HUES64 (cell line): Measurements from ENCODE around the gene EPB41L4B.

Experiments
- H3K27ac ChIP-seq: 2 replicates; pipeline ENCODE4 v1.7.0; 2013; ENCODE audit warnings: low read depth, low read length, inconsistent platforms
- H3K27me3 ChIP-seq: 2 replicates; pipeline ENCODE4 v1.6.1; 2013; ENCODE audit warnings: mild to moderate bottlenecking, low read length; ENCODE audit not compliant: insufficient read depth
- H3K36me3 ChIP-seq: 2 replicates; pipeline ENCODE4 v1.6.1; 2013; ENCODE audit warnings: mild to moderate bottlenecking, low read length; ENCODE audit not compliant: insufficient read depth
- H3K4me1 ChIP-seq: 2 replicates; pipeline ENCODE4 v1.6.1; 2013; ENCODE audit warnings: mild to moderate bottlenecking, low read length, moderate library complexity; ENCODE audit not compliant: insufficient read depth
- H3K4me3 ChIP-seq: 2 replicates; pipeline ENCODE4 v1.5.1; 2013; ENCODE audit warnings: mild to moderate bottlenecking, low read length, moderate library complexity
- H3K9ac ChIP-seq: 2 replicates; pipeline ENCODE4 v1.6.1; 2013; ENCODE audit warnings: mild to moderate bottlenecking, low read depth, low read length
- H3K9me3 ChIP-seq: 2 replicates; pipeline ENCODE4 v1.6.1; 2013; ENCODE audit warnings: low read depth, low read length; ENCODE audit not compliant: insufficient read depth
- WGBS: fragments of 150-250, 120-280 bp; methylation state at CpG from one replicate; pipeline ENCODE4 v1.1.7; 2013; ENCODE audit warnings: missing lambda C conversion rate; 5-methylcytosine and 5-hydroxymethylcytosine counted together

Gene EPB41L4B

DNA sequence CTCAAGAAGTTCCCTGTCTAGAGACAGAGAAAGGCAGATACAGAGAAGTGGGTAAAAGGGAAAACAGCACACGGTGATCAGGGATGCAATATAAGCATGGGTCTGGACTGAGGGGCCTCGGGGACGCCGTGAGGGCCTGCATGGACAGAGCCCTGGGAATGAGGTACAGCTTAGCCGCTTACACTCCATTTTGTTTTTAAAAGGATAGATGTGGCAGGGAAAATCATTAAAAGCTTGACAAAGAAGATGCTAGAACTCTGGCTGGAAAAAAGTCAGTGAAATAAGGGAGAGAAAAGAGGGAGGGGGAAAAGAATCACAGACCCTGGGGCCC lies 69.1 kb downstream of the EPB41L4B start:
- WGBS, result 86% methylated on average over 5 of the region's 5 CpGs
- Histone ChIP-seq H3K4me3 (no peak overlapping the region), H3K36me3 (peaks cover 23% of the 10 kb centered on the region; the same call in 1 of the 2 replicates), H3K9ac (no peak overlapping the region), H3K27ac (no peak overlapping the region), H3K27me3 (no peaks in the 10 kb centered on the region), H3K9me3 (no peaks in the 10 kb centered on the region), H3K4me1 (peaks cover 10% of the 10 kb centered on the region)

DNA sequence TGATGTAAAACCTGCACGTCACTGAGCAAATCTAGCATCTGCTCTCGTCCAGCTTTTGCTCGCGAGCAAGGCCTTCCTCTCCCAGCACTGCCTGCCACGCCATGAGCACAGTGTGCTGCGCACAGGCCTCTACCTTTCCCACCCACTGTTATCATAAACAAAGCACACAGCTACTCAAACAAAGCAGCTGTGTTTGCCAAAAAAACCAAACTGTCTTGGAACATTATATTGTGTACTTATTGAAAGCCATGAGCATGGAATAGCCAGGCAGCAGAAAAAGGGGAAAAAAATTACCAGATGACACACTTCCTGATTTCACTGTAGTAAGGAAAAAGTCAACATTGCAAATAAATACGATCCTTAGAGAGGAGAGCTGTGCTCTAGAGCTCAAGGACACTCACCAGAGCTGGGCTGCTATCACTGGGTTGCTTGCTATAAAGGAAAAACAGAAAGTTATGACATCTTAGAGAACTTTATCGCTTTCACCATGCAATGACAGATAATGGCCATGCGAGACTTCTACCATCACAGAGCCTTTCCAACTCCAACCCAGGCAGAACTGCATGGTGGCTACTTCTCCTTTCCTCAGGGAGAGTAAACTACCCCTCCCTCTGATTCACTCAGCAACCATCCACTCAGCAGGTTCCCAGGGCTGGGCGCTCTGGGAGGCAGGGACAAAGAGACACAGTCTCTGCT lies 69.6 kb downstream of the EPB41L4B start:
- Histone ChIP-seq H3K27me3 (no peaks in the 10 kb centered on the region), H3K9me3 (no peaks in the 10 kb centered on the region), H3K36me3 (peaks cover 22% of the 10 kb centered on the region; the same call in 1 of the 2 replicates), H3K27ac (no peak overlapping the region), H3K4me1 (peaks cover 14% of the 10 kb centered on the region), H3K9ac (no peak overlapping the region), H3K4me3 (no peak overlapping the region)
- WGBS, result 89% methylated on average over 10 of the region's 10 CpGs

DNA sequence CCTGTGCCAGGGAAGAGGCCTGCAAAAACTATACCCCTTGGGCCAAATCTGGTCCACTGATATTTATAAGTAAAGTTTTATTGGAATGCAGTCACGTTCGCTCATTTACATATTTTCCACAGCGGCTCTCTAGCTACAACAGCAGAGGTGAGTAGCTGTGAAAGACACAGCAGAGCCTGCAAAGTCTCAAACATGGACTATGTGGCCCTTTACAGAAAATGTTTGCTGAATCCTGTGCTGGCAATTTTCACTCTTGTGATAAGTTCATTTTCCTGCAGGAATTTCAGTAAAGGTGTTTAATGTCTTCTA lies 70.1 kb downstream of the EPB41L4B start:
- no peak overlapping the region for H3K9ac ChIP-seq

DNA sequence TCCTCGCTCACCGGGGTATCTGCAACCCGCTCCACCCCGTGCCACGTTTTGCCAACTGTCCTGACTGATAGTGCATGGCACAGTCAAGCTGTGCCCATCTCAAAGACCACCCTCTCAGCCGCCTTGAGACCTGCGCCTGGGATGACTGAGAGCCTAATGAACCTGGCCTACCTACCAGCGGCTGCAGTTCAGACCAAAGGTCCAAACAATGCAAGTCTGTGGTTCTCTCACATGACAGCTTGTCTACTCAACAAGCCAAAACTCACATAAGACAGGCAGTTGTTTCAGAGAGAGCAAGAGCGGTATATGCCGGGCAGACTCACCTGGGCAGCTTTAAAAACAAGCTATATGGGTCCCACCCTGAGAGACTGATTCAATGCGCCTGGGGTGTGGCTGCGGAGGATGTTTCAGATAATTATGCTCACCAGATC lies 70.5 kb downstream of the EPB41L4B start:
- WGBS, result 95% methylated on average over 12 of the region's 12 CpGs
- H3K9me3 ChIP-seq, result no peaks in the 10 kb centered on the region
- no peak overlapping the region for H3K27ac ChIP-seq
- H3K36me3 ChIP-seq, result peaks cover 17% of the 10 kb centered on the region; the same call in 1 of the 2 replicates
- H3K4me1 ChIP-seq, result peaks cover 15% of the 10 kb centered on the region
- no peak overlapping the region for H3K4me3 ChIP-seq
- H3K9ac ChIP-seq, result no peak overlapping the region
- no peaks in the 10 kb centered on the region for H3K27me3 ChIP-seq

More for the DNA sequence above, 70.1 kb downstream of the EPB41L4B start:
- Histone ChIP-seq H3K4me3 (no peak overlapping the region), H3K4me1 (peaks cover 14% of the 10 kb centered on the region), H3K27me3 (no peaks in the 10 kb centered on the region), H3K36me3 (peaks cover 21% of the 10 kb centered on the region; the same call in 1 of the 2 replicates), H3K27ac (no peak overlapping the region), H3K9me3 (no peaks in the 10 kb centered on the region)
- WGBS, result 96% methylated on average over 3 of the region's 3 CpGs

DNA sequence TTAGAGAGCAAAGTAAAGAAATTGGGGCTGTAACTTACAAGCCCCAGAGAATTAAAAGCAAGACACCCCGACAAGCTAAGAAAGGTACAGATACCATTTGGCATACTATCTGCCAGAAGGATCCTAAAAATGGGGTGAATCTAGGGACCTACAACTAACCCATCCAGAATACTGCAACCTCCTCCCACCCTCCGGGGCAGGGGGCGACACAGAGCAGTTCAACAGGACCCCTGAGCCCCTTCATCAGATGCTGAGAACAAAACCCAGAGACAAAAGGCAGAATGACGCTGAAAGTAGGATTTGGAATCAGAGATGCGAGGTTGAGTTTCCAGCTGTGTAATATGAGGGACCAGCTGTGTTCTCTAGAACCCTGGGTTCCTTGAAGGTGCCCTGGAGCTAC lies 71.2 kb downstream of the EPB41L4B start:
- Histone ChIP-seq H3K9me3 (no peaks in the 10 kb centered on the region), H3K27ac (no peak overlapping the region), H3K4me1 (peaks cover 19% of the 10 kb centered on the region), H3K27me3 (no peaks in the 10 kb centered on the region), H3K9ac (no peak overlapping the region), H3K36me3 (peaks cover 10% of the 10 kb centered on the region; the same call in 1 of the 2 replicates), H3K4me3 (no peak overlapping the region)
- WGBS, result 86% methylated on average over 5 of the region's 5 CpGs

DNA sequence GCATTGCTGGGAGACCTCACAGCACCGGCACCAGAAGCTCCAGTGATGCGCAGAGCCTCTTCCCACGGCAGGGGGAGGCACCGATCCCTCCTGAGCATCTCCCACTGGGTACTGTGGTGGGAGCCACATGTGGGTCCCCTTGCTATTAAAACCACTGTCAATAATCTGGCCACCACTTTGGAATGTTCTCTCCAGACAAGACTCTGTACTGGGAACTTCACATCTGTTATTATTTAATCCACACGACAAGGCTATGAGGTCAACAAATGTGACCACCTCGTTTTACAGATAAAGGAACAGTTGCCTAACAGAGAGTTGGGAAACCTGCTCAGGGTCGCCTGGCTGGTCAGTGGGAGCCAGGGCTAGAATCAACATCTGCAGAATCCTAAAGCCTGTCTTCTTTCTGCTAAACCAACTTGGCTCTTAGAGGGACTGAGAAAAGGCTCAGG lies 72.7 kb downstream of the EPB41L4B start:
- H3K27ac ChIP-seq, result no peak overlapping the region

DNA sequence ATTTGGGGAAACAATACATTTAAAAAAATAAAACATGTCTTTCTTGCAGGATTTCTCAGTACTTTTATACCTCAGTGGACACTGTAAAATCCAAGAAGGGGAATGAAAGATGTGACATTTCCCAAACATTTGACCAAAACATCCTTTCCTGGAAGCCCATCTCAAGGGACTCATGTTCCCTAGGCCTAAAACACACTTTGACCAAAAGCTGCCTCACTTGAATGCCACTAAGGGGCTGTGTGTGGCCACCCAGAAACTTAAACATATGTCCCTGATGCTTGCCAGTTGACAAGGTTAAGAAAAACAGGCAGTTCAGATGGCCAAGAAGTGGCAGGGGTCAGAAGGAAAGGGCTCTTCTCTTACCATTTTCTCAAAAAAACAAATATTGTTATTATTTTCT lies 73.6 kb downstream of the EPB41L4B start:
- no peaks in the 10 kb centered on the region for H3K36me3 ChIP-seq
- no peak overlapping the region for H3K4me3 ChIP-seq
- no peak overlapping the region for H3K27ac ChIP-seq
- no peaks in the 10 kb centered on the region for H3K27me3 ChIP-seq
- no peaks in the 10 kb centered on the region for H3K9me3 ChIP-seq
- H3K9ac ChIP-seq, result no peak overlapping the region
- peaks cover 25% of the 10 kb centered on the region for H3K4me1 ChIP-seq

More for the DNA sequence above, 72.7 kb downstream of the EPB41L4B start:
- H3K36me3 ChIP-seq, result peaks cover 7% of the 10 kb centered on the region; the same call in 1 of the 2 replicates
- H3K9me3 ChIP-seq, result no peaks in the 10 kb centered on the region
- H3K27me3 ChIP-seq, result no peaks in the 10 kb centered on the region
- H3K4me1 ChIP-seq, result peaks cover 18% of the 10 kb centered on the region
- 89% methylated on average over 7 of the region's 7 CpGs for WGBS
- H3K9ac ChIP-seq, result no peak overlapping the region
- no peak overlapping the region for H3K4me3 ChIP-seq

DNA sequence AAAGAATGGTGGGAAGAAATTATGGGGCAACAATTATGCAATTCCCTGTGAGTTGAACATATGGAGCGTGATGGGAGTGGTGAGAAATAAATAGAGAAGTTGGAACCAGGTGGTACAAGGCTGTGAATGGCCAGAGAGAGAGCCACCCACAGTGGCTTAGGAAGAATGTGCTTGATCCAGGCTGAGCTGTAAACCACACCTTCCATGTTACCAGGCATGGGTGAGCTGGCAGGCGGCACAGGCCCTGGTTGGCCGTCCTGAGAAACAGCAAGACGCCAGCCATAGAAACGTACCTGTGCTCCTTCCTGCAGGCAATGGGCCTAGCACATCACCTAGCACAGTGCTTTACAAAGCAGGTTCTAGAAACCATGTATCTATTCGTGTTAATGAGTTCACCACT lies 74.3 kb downstream of the EPB41L4B start:
- 92% methylated on average over 6 of the region's 6 CpGs for WGBS
- no peaks in the 10 kb centered on the region for H3K9me3 ChIP-seq
- H3K4me3 ChIP-seq, result no peak overlapping the region

DNA sequence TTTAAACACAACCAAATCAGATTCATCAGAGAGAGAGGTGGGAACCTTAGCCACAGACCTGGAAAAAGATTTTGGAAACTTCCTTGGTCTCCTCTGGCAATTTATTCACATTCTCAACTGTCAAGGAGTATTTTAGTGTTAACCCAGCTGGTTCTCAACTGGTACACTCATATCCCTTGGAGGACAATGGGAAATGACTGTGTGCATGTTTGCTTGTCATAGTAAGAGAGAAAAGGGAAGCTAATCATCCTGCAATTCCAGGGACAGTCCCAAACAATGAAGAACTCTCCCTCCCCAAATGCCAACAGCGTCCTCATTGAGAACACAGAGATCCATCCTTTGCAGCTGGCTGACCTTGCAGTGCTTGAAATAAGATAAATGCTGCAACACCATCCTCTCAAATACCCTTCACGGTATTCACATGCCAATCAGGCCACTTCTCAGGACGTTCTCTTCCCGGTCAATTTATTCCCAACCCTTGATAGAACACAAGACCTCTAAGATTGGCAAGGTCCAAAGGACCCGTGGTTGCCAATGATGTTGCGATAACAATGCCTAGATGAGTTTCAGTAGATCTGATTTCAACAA lies 75.5 kb downstream of the EPB41L4B start:
- peak overlapping the region; percentile 22; the same call in 1 of the 2 replicates for H3K27ac ChIP-seq
- H3K36me3 ChIP-seq, result peaks cover 9% of the 10 kb centered on the region; the same call in 1 of the 2 replicates
- no peak overlapping the region for H3K4me3 ChIP-seq
- no peaks in the 10 kb centered on the region for H3K9me3 ChIP-seq
- no peaks in the 10 kb centered on the region for H3K27me3 ChIP-seq
- H3K9ac ChIP-seq, result no peak overlapping the region
- peaks cover 33% of the 10 kb centered on the region for H3K4me1 ChIP-seq
- WGBS, result 94% methylated on average over 6 of the region's 6 CpGs

More for the DNA sequence above, 74.3 kb downstream of the EPB41L4B start:
- Histone ChIP-seq H3K9ac (no peak overlapping the region), H3K36me3 (peaks cover 2% of the 10 kb centered on the region; the same call in 1 of the 2 replicates), H3K4me1 (peaks cover 31% of the 10 kb centered on the region), H3K27ac (no peak overlapping the region), H3K27me3 (no peaks in the 10 kb centered on the region)

DNA sequence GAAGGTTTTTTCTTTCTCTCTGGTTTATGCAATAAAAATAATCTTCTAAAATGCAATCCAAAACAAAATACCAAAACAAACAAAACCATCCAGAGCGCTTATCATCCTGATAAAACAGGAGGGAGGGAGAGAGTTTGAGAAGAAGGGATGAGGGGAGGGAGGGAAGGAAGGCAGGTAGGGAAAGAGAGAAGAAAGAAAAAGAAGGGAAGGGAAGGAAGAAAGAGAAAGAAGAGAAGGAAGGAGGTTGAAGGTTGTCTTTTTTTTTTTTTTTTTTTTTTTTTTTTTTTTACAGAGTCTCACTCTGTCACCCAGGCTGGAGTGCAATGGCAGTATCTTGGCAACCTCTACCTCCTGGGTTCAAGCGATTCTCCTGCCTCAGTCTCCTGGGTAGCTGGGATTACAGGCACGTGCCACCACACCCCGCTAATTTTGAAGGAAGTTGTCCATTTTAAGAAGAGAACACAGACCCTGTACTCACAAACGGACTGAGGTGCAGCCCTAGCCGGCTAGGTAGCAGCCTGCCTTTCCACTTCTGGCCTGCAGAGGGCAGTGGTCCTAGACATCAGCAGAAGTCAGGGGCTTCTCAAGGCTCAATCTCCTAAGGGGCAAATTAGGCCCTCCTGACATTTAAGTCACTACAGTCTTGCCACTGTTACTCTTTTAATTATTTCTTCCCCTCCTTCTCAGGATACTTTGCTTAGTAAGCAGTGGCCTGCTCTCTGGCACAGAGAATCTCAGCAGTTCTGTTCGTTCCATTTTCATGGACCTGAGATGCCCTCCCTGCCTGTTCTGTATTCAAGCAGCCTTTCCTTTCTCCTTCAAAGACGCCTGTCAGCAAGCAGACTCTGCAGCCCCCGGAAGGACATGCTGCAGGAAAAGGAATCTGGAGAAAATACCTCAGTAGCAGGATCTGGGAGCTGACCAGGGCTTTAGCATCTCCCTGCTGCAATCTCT lies 76.4 kb downstream of the EPB41L4B start:
- Histone ChIP-seq H3K36me3 (peaks cover 16% of the 10 kb centered on the region; the same call in 1 of the 2 replicates), H3K9me3 (no peaks in the 10 kb centered on the region), H3K4me3 (no peak overlapping the region), H3K4me1 (peaks cover 33% of the 10 kb centered on the region), H3K27ac (no peak overlapping the region; the same call in 1 of the 2 replicates), H3K27me3 (no peaks in the 10 kb centered on the region), H3K9ac (no peak overlapping the region)
- 39% methylated on average over 9 of the region's 9 CpGs for WGBS

DNA sequence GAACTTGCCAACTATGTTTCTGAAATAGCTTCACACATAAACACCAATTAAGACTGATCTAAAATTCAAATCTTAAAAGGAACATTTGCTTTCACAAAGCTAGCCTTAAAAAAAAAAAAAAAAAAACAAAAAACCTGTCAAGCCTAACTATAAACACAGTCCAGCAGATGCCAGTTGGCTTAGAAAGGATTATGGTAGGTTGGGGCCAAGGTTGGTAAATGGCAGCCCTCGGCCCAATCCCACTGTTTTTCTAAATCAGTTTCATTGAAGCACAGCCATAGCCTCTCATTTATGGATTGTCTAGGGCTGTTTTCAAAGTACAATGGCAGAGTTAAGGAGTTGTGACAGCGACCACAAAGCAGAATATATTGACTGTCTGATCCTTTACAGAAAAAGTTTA lies 78.1 kb downstream of the EPB41L4B start:
- Histone ChIP-seq H3K9me3 (no peaks in the 10 kb centered on the region), H3K27me3 (no peaks in the 10 kb centered on the region), H3K4me3 (no peak overlapping the region), H3K9ac (no peak overlapping the region), H3K4me1 (peaks cover 33% of the 10 kb centered on the region), H3K27ac (no peak overlapping the region), H3K36me3 (peaks cover 19% of the 10 kb centered on the region; the same call in 1 of the 2 replicates)
- WGBS, result 89% methylated on average over 1 of the region's 2 CpGs
